ENCODE measurements around the gene SERPING1. TPM values are rescaled to one million over a fixed set of nuclear protein-coding genes. Genes with fewer than 3 reads are reported as not detected.

Gene SERPING1
- total RNA-seq, 1 donor from 2014 or later = 62.5 TPM

DNA sequence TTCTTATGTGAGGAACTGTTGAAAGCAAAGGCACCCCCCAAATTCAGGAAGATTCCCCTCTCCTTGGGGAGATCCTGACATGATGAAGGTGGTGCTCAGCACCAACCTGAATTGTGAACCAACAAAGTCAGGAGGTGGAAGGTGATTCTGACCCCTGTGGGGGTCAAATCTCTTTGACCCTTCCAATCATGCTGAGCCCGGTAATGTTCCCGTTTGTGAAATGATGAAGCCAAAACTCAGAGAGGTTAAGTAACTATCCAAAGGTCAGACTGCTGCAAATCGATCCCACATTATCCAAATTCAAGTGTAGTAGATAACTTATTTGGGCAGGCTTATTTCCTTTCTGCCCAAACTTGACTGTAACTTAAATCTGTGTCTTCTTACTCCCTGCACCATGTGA is 19.1 kb downstream of the SERPING1 start:
- H3K9me3 ChIP-seq (ENCODE audit: insufficient read depth, low read depth, low read length) = peaks cover 8% of the 10 kb centered on the region
- H3K9ac ChIP-seq (ENCODE audit: low read length) = no peak overlapping the region
- H3K79me2 ChIP-seq (ENCODE audit: insufficient read depth, low read length) = no peaks in the 10 kb centered on the region
- H3K36me3 ChIP-seq (ENCODE audit: insufficient read depth, low read length) = no peaks in the 10 kb centered on the region
- no peak overlapping the region for H3K27ac ChIP-seq (ENCODE audit: low read depth, low read length)
- TF ChIP-seq EZH2 (IDR thresholded peaks at IDR 0.05; ENCODE audit: insufficient read depth, low read length) = no peak
- TF ChIP-seq, protein P1, sequence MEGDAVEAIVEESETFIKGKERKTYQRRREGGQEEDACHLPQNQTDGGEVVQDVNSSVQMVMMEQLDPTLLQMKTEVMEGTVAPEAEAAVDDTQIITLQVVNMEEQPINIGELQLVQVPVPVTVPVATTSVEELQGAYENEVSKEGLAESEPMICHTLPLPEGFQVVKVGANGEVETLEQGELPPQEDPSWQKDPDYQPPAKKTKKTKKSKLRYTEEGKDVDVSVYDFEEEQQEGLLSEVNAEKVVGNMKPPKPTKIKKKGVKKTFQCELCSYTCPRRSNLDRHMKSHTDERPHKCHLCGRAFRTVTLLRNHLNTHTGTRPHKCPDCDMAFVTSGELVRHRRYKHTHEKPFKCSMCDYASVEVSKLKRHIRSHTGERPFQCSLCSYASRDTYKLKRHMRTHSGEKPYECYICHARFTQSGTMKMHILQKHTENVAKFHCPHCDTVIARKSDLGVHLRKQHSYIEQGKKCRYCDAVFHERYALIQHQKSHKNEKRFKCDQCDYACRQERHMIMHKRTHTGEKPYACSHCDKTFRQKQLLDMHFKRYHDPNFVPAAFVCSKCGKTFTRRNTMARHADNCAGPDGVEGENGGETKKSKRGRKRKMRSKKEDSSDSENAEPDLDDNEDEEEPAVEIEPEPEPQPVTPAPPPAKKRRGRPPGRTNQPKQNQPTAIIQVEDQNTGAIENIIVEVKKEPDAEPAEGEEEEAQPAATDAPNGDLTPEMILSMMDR (IDR thresholded peaks at IDR 0.05; ENCODE audit: insufficient read depth, low read depth, low read length) = no peak
- no peak overlapping the region for H3K4me3 ChIP-seq (ENCODE audit: insufficient read depth, low read depth, low read length)
- DNase-seq (ENCODE audit: low read depth) = no peak
- Mint-ChIP-seq H3K27me3 (ENCODE audit: low read depth, unreplicated experiment) (no peaks in the 10 kb centered on the region), H3K4me1 (ENCODE audit: low read depth, unreplicated experiment) (no peaks in the 10 kb centered on the region), H3K4me3 (ENCODE audit: unreplicated experiment) (no peak overlapping the region), H3K9me3 (ENCODE audit: unreplicated experiment) (no peaks in the 10 kb centered on the region), H3K36me3 (ENCODE audit: low read depth, unreplicated experiment) (peaks cover 10% of the 10 kb centered on the region), H3K27ac (ENCODE audit: unreplicated experiment) (no peak overlapping the region)
- H3K4me2 ChIP-seq (ENCODE audit: low read length) = no peak overlapping the region
- H2AFZ ChIP-seq (ENCODE audit: low read depth, low read length) = no peak overlapping the region
- no peaks in the 10 kb centered on the region for H3K27me3 ChIP-seq (ENCODE audit: insufficient read depth, low read length)
- no peaks in the 10 kb centered on the region for H3K4me1 ChIP-seq (ENCODE audit: insufficient read depth, low read length)
- FAIRE-seq = no peak
- no peaks in the 10 kb centered on the region for H4K20me1 ChIP-seq (ENCODE audit: insufficient read depth, low read length)

DNA sequence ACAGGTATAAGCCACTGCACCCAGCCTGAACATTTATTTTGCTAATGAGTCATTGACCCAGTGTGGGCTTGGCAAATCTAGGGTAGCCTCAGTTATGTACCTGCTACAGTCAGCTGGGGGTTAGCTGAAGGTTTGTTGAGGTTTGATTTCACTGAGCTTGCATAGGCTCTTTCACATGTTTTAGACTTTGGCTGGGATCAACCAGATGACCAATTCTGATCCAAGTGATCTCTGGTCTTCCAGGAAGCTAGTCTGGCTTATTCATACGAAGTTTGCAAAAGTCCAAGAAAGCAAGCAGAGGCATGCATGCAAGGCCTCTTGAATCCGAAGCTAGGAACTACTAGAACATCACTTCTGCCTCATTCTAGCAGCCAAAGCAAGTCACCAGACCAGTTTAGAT is 21.0 kb downstream of the SERPING1 start:
- Histone ChIP-seq H3K4me1 (ENCODE audit: insufficient read depth, low read length) (no peaks in the 10 kb centered on the region), H3K9me3 (ENCODE audit: insufficient read depth, low read depth, low read length) (peaks cover 8% of the 10 kb centered on the region), H3K27ac (ENCODE audit: low read depth, low read length) (no peak overlapping the region), H3K9ac (ENCODE audit: low read length) (no peak overlapping the region), H3K4me2 (ENCODE audit: low read length) (no peak overlapping the region), H3K79me2 (ENCODE audit: insufficient read depth, low read length) (no peaks in the 10 kb centered on the region), H2AFZ (ENCODE audit: low read depth, low read length) (no peak overlapping the region), H4K20me1 (ENCODE audit: insufficient read depth, low read length) (no peaks in the 10 kb centered on the region), H3K4me3 (ENCODE audit: insufficient read depth, low read depth, low read length) (no peak overlapping the region), H3K27me3 (ENCODE audit: insufficient read depth, low read length) (no peaks in the 10 kb centered on the region), H3K36me3 (ENCODE audit: insufficient read depth, low read length) (no peaks in the 10 kb centered on the region)
- H3K4me3 Mint-ChIP-seq (ENCODE audit: unreplicated experiment) = no peak overlapping the region
- no peaks in the 10 kb centered on the region for H3K4me1 Mint-ChIP-seq (ENCODE audit: low read depth, unreplicated experiment)
- peaks cover 3% of the 10 kb centered on the region for H3K9me3 Mint-ChIP-seq (ENCODE audit: unreplicated experiment)
- H3K27ac Mint-ChIP-seq (ENCODE audit: unreplicated experiment) = no peak overlapping the region
- no peaks in the 10 kb centered on the region for H3K27me3 Mint-ChIP-seq (ENCODE audit: low read depth, unreplicated experiment)
- peaks cover 11% of the 10 kb centered on the region for H3K36me3 Mint-ChIP-seq (ENCODE audit: low read depth, unreplicated experiment)
- FAIRE-seq (no peak), DNase-seq (ENCODE audit: low read depth) (no peak)
- TF ChIP-seq EZH2 (IDR thresholded peaks at IDR 0.05; ENCODE audit: insufficient read depth, low read length) = no peak
- TF ChIP-seq, protein P1 (IDR thresholded peaks at IDR 0.05; ENCODE audit: insufficient read depth, low read depth, low read length) = no peak

DNA sequence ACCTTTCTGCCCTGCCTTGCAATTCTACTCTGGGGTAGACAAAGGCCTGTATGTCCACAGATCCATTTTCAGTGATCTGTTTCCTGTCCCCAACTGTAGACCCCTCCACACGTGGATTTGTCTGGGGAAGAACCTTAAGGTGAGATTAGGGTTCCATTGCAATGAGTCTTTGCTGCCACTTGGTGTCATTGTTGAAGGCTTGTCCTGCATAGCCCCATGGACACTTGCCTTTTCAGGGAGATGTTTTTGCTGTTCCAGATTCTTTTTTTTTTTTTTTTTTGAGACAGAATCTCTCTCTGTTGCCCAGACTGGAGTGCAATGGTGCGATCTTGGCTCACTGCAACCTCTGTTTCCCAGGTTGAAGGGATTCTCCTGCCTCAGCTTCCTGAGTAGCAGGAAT is 21.8 kb downstream of the SERPING1 start:
- Histone ChIP-seq H3K4me1 (ENCODE audit: insufficient read depth, low read length) (no peaks in the 10 kb centered on the region), H3K79me2 (ENCODE audit: insufficient read depth, low read length) (no peaks in the 10 kb centered on the region), H4K20me1 (ENCODE audit: insufficient read depth, low read length) (no peaks in the 10 kb centered on the region), H3K9me3 (ENCODE audit: insufficient read depth, low read depth, low read length) (peaks cover 8% of the 10 kb centered on the region), H3K36me3 (ENCODE audit: insufficient read depth, low read length) (no peaks in the 10 kb centered on the region), H3K27me3 (ENCODE audit: insufficient read depth, low read length) (no peaks in the 10 kb centered on the region), H3K9ac (ENCODE audit: low read length) (no peak overlapping the region), H3K4me2 (ENCODE audit: low read length) (no peak overlapping the region), H3K27ac (ENCODE audit: low read depth, low read length) (no peak overlapping the region), H3K4me3 (ENCODE audit: insufficient read depth, low read depth, low read length) (no peak overlapping the region), H2AFZ (ENCODE audit: low read depth, low read length) (no peak overlapping the region)
- no peak overlapping the region for H3K4me3 Mint-ChIP-seq (ENCODE audit: unreplicated experiment)
- H3K36me3 Mint-ChIP-seq (ENCODE audit: low read depth, unreplicated experiment) = peaks cover 7% of the 10 kb centered on the region
- no peak overlapping the region for H3K27ac Mint-ChIP-seq (ENCODE audit: unreplicated experiment)
- peaks cover 3% of the 10 kb centered on the region for H3K9me3 Mint-ChIP-seq (ENCODE audit: unreplicated experiment)
- no peaks in the 10 kb centered on the region for H3K4me1 Mint-ChIP-seq (ENCODE audit: low read depth, unreplicated experiment)
- DNase-seq (ENCODE audit: low read depth) = no peak
- no peak for FAIRE-seq
- no peaks in the 10 kb centered on the region for H3K27me3 Mint-ChIP-seq (ENCODE audit: low read depth, unreplicated experiment)
- TF ChIP-seq, protein P1 (IDR thresholded peaks at IDR 0.05; ENCODE audit: insufficient read depth, low read depth, low read length) = no peak
- no peak for TF ChIP-seq EZH2 (IDR thresholded peaks at IDR 0.05; ENCODE audit: insufficient read depth, low read length)
